Stimulated activated CD4-positive, alpha-beta T cell treated with anti-CD3 and anti-CD28 coated beads, Interleukin-4, amount 100 ng/mL, for 4 hours (primary cell): ENCODE measurements around the gene ATP11A.
"Not testable (repeated sequence)": the region's sequence is repeated elsewhere in the genome, so short reads cannot be mapped to it uniquely, and the experiment has no call there.

Experiments
- DNase-seq, 2 experiments: peaks; one replicate each; pipeline ENCODE4 v3.0.0-alpha.2; 2020

Gene ATP11A

GRCh38 chr13:112779856-112780604, 90.2 kb downstream of the ATP11A start:
- no peak for DNase-seq

- DNase-seq: no peak
Observed at GRCh38 chr13:112781287-112781686, 91.4 kb downstream of the ATP11A start.

DNA sequence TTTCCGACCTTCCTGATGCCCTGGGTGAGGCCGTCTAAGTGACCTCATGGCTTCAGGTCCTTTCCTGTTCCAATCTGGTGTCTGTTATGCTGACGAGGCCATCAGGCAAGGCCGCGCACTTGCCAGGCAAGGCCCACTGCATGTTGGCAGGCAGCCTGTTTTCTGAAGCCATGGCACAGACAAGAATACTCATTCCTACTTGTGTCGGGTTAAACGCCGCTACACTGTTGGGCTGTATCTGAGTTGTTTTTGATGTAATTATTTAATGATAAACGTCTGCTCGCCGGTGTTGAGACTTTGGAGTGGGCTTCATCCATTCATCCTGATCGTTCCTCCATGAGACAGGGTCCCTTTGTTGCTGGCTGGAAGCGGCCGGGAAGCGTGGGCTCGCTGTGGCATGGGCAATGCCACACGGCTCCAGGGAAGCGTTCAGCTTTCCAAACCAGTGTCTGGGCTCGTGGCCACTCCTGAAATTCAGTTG, 92.1 kb downstream of the ATP11A start:
- no peak for DNase-seq

DNA sequence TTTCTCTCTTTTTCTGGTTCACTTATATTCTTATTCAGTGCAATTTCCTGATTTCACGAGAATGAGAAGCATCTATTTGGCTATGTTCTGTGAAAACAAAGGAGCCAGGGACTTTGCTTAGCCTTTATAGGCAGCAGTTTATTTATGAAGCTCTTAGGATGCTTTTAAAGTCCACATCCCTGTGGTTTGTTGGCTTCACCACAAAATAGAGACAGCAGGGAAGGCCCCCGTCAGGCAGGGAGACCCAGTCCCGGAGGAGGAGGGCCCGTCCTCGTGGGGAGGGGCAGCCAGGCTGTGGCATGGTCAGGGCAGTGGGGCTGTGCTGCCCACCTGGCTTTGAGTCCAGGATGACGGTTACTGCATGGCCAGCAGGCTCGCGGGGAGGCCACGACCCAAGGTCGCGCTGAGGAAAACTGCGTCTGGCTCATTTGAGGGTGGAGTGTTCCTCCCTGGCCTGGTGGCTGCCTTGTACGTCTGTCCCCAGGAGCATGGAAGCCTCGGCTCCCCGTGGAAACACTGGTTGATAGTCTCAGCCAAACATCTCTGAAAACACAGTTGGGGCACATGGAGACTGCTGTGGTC, 92.7 kb downstream of the ATP11A start:
- DNase-seq: no peak

- no peak for DNase-seq
Observed at GRCh38 chr13:112783135-112783977, 93.5 kb downstream of the ATP11A start.

GRCh38 chr13:112783978-112784371, 94.1 kb downstream of the ATP11A start:
- no peak for DNase-seq

GRCh38 chr13:112784811-112785482, 95.1 kb downstream of the ATP11A start:
- no peak for DNase-seq

DNA sequence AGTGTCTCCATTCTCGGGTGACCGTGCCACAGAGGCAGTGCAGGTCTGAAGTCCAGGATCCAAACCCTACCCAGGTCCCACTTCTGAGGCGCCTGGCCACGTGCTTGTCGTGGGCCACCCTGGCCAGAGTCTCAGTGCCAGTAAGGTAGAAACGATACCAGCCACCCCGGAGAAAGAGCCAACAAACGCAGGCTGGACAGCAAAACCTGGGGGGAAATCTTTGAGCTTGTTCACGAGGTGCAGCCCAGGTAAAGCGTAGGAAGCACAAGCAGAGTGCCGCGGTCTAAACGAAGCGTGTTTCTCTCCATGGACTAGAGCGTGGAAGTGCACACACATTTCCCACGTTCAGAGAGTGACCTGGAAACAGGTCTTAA, 95.6 kb downstream of the ATP11A start:
- DNase-seq: no peak

- not testable (repeated sequence) for DNase-seq
Observed at GRCh38 chr13:112786810-112787209, 97.0 kb downstream of the ATP11A start.

DNA sequence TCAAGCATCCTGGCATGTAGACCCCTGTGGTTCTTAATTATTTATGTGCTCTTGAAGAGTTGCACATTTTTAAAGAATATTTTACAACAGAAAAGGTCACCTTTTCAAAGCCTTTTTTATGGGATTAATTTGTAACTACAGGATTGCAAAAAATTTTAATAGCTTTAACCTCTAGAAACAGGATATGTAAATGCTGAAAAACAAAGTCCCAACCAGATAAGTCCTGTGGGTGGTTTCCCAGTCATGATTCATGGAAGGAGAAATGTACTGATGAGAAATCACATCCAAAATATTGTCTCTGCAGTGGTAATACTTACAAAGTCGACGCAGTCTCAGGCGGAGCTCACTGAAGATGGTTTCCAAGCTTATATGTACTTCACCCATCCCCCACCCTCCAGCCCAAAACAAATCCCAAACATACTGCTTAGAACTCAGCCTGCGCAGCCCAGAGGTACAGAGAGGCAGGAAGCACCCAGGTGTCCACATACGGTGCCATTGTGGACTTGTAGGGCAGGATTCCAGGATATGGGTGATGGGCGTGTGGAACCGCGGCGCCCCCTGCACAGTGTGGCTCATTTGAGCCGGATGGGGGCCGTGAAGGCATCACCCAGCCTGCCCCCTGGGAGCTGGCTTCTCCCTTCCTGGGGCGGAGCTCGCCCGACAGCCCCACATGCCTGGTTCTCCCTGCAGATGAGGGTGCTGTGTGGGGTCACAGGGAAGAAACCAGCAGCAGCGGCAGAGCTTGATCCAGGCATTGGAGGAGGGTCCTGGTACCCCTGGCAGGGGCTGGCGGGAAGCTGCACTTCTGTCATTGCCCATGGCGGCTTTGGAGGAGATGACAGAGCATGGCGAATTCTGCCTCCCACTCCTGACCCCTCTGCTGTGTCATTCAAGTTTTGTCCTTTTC, 101.2 kb downstream of the ATP11A start:
- no peak for DNase-seq

DNA sequence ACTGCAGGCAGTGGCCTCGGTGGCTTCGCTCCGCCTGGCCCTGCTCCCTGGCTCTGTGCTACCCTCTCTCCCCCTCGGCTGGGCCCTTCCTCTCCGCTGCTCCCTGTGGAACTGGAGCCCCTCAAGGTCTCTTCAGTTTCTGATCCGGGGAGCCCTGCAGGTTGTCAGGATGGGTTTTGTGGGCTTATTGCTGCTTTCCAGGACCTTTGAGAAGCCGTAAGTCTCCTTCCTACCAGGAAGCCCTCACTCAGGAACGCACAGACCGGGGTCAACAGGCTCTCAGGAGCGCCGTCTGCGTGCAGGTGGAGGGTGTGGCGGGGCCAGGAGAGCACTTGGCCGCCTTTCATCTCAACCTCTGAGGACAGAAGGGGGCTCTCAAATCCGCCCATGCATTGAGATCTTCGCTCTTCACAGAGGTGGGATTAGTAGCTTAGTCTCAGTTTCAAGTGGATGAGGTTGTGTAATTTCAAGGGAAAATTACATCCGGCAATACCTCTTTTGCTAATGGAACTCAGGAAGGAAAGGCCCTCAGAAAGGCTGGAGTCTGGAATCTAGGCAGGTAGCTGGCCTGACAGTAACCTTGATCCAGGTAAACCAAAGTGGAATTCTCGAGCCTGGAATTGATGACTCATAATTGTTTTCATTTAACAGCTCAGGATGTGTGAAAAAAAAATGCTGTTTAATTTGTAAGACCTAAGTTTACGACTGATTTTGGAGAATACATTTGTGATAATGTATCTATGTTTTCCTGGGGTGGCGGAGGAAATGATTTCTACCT, 102.0 kb downstream of the ATP11A start:
- DNase-seq: no peak

GRCh38 chr13:112792511-112792910, 102.7 kb downstream of the ATP11A start:
- DNase-seq: no peak

DNA sequence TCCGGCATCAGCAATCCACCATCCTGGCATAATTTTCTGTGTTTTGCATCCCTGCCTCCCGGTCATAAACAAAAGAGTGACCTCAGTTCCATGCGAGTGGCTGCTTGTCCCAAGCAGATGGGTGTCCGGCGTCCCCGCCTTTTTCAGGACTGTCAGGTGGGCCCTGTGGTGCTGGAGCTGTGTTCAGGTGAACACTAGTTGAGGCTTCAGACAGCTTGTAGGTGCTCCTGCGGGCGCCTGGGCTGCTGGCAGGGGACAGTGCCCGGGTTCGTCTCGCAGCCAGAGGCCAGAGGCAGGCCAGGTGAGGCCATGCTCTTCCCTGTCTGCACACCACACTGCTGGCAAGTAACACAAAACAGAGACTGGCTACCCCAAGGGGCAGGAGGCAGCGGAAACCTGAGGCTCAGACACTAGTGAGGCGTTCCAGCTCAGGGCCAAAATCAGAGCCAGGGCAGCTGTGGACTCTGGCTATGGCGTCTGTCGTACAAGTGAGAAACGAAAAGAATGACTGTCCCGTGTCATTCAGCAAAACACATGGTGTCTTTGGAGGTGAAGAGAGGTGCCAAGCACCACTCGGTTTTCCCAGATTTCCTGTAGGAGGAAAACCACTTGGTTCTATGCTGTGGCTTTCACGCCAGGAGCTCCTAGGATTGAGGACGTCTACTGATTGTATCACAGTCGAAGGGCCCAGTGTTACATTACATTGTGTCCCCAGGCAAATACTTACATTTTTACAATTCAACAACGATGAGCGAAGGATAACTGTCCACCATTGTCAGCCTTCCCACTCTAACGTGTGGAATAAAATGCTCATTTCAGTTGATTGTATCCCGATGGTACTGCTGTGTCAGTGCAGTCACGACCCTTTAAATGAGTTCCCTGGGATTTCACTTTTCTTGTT, 104.0 kb downstream of the ATP11A start:
- no peak for DNase-seq

GRCh38 chr13:112795277-112795676, 105.4 kb downstream of the ATP11A start:
- no peak for DNase-seq

DNA sequence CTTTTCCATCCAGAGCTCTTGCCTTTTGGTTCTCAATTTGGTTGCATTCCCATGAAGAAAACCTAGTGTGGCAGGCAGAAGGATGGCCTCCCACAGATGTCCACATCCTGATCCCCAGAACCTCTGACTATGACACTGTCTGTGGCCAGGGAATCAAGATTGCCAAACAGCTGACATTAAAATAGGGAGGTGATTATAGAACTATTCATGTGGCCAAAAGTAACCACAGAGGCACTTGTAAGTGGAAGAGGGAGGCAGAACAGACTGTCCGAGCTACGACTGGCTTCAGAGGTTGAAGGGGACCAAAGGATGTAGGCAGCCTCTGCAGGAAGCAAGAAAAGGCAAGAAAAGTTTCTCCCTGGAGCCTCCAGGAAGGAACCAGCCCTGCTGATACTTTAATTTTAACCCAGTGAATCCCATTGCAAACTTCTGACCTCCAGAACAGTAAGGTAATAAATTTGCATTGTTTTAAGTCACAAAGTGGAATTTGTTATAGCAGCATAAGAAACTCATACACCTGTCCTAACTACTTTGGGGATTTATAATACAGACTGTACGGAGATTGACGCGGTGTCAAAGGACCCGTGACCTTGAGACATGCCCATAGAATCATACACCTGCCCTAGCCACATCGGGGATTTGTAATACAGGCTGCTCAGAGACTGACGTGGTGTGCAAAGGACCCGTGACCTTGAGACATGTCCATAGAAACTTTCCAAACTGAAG, 106.5 kb downstream of the ATP11A start:
- DNase-seq: no peak

GRCh38 chr13:112799394-112799793, 109.6 kb downstream of the ATP11A start:
- no peak for DNase-seq

- no peak for DNase-seq
Observed at GRCh38 chr13:112800057-112800456, 110.2 kb downstream of the ATP11A start.

GRCh38 chr13:112800807-112801206, 111.0 kb downstream of the ATP11A start:
- not testable (repeated sequence) for DNase-seq

DNA sequence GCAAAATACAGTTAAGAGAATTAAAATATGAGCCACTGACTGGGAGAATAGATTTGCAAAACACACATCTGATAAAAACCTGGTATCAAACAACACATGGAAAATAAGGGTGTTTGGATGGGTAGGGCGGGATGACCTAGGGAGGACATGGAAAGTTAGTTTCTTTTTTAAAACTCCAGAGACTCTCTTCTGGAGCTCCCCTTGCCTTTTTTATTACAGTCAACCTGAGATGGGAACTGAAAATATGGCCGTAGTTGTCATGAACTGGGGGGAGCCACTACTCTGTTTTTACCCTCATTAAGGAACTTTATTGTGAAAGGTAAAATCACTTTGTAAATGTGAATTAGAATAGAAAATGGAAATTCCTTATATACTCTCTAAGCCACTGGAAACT, 113.0 kb downstream of the ATP11A start:
- no peak for DNase-seq
